ENCODE results near the gene MAFG. TPM values are rescaled to one million over a fixed set of nuclear protein-coding genes. Genes with fewer than 3 reads are reported as not detected.

Gene MAFG
- total RNA-seq, 1 experiment from 2014 or later: 31.4 TPM

- no peak overlapping the region for H4K91ac ChIP-seq (ENCODE audit: insufficient read length, low read depth, low read length)
- H3K14ac ChIP-seq (ENCODE audit: insufficient read depth, low read length): no peak overlapping the region
- H2BK5ac ChIP-seq (ENCODE audit: insufficient read length, low read length): no peak overlapping the region
- H3K79me2 ChIP-seq (ENCODE audit: insufficient read depth, low read length): no peaks in the 10 kb centered on the region
- no peak overlapping the region for H3T11ph ChIP-seq (ENCODE audit: low read length)
- no peak overlapping the region for H2BK120ac ChIP-seq (ENCODE audit: low read depth, low read length, poor library complexity, severe bottlenecking)
- H4K20me1 ChIP-seq (ENCODE audit: control insufficient read depth, insufficient read depth, insufficient read length): no peaks in the 10 kb centered on the region
- no peak overlapping the region for H3K4me2 ChIP-seq (ENCODE audit: insufficient read depth, insufficient read length, low read length)
- H4K5ac ChIP-seq (ENCODE audit: insufficient read length, low read depth, low read length): no peak overlapping the region
- no peak overlapping the region for H3K56ac ChIP-seq (ENCODE audit: insufficient read length, low read depth, low read length)
- H3K18ac ChIP-seq (ENCODE audit: insufficient read length, low read depth, low read length): no peak overlapping the region
- Mint-ChIP-seq H3K4me3 (no peak overlapping the region), H3K4me1 (peaks cover 0 to 3% of the 10 kb centered on the region in 2 experiments; a peak in 3 of 4 replicates), H3K9me3 (no peaks in the 10 kb centered on the region), H3K27me3 (ENCODE audit: low read depth) (peaks cover 11% of the 10 kb centered on the region), H3K27ac (no peak overlapping the region), H3K36me3 (ENCODE audit: insufficient read depth in 1 of 3, low read depth in 3 of 3) (peaks cover 0 to 12% (median 4%) of the 10 kb centered on the region in 3 experiments; a peak in 4 of 7 replicates)
- H2BK12ac ChIP-seq (ENCODE audit: insufficient read length, low read depth, low read length): no peak overlapping the region
- H2BK20ac ChIP-seq (ENCODE audit: low read depth, low read length, poor library complexity, severe bottlenecking): no peak overlapping the region
- H2AFZ ChIP-seq (ENCODE audit: low read length): no peak overlapping the region
- peaks cover 13% of the 10 kb centered on the region for H3K23me2 ChIP-seq (ENCODE audit: insufficient read length, low read depth, low read length, poor library complexity, severe bottlenecking)
- H2AK5ac ChIP-seq (ENCODE audit: insufficient read length, low read length): no peak overlapping the region
- TF ChIP-seq CTCF (conservative IDR thresholded peaks at IDR 0.05): no peak
- no peak overlapping the region for H2BK15ac ChIP-seq (ENCODE audit: low read depth, low read length)
- H3K9me3 ChIP-seq (ENCODE audit: control insufficient read depth, low read depth, low read length): no peaks in the 10 kb centered on the region
- no peaks in the 10 kb centered on the region for H3K4me1 ChIP-seq (ENCODE audit: insufficient read depth, low read length)
- no peaks in the 10 kb centered on the region for H3K79me1 ChIP-seq (ENCODE audit: insufficient read depth, low read depth, low read length, poor library complexity, severe bottlenecking)
- H4K8ac ChIP-seq (replicated peaks; ENCODE audit: insufficient read length, low read depth, low read length): no peak overlapping the region
- no peak overlapping the region for H3K4ac ChIP-seq (ENCODE audit: low read depth, low read length)
- H3K27ac ChIP-seq (ENCODE audit: insufficient read length, low read depth, low read length): no peak overlapping the region
- no peak overlapping the region for H3K23ac ChIP-seq (ENCODE audit: insufficient read length, low read depth, low read length)
- no peaks in the 10 kb centered on the region; the same call in 1 of the 2 replicates for H3K27me3 ChIP-seq (ENCODE audit: insufficient read depth, low read length)
- WGBS (ENCODE audit: extremely low coverage, insufficient read length, low lambda C conversion rate): no CpG with 5 or more reads among the region's 16 CpGs
- no peak overlapping the region for H3K9ac ChIP-seq (ENCODE audit: extremely low read depth, insufficient read length, low read length)
- DNase-seq: no peak
Observed at GRCh38 chr17:81905424-81905875, 22.1 kb downstream of the MAFG start.

Measured in H9 (cell line).